Measurements from ENCODE around the gene ACAT1.
"Not testable (repeated sequence)": the region's sequence is repeated elsewhere in the genome, so short reads cannot be mapped to it uniquely, and the experiment has no call there.

The ACAT1 gene

GRCh38 chr11:108147150-108147549 lies 25.8 kb downstream of the ACAT1 start:
- no peak for DNase-seq (ENCODE audit: low read depth)

DNA sequence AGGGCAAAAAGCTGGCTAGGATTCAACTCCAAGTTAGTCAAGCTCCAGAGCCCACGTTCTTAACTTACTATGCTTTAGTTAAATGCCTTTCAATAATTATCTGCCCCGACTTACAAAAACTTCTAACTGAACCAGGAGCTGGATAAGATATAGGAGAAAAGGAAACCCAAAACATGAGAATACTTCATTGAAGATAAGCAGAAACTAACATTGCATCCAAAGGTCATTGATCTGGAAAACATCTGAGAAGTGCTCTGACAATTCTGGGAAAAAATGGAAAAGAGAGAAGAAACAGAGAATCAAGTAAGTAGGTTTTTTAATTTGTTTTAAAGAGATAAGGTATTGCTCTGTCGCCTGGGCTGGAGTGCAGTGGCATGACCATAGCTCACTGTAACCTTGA lies 27.2 kb downstream of the ACAT1 start:
- DNase-seq (ENCODE audit: low read depth): no peak

DNA sequence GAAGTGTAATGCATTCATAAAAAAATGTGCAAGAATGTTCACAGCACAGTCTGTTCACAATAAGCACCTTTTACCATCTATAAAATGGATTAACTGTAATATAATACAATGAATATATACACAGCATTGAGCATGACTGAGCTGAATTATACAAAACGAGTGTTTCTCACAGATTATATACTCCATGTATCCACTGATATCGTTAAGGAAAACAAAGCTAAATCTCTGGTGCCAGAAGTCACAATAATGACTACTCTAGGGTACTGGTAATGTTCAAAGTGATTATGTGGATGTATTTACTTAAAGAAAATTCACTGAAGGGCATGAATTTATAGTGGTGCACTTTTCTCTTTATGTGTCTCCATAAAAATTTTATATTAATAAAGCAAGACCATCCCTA lies 33.2 kb downstream of the ACAT1 start:
- DNase-seq (ENCODE audit: low read depth): no peak

DNA sequence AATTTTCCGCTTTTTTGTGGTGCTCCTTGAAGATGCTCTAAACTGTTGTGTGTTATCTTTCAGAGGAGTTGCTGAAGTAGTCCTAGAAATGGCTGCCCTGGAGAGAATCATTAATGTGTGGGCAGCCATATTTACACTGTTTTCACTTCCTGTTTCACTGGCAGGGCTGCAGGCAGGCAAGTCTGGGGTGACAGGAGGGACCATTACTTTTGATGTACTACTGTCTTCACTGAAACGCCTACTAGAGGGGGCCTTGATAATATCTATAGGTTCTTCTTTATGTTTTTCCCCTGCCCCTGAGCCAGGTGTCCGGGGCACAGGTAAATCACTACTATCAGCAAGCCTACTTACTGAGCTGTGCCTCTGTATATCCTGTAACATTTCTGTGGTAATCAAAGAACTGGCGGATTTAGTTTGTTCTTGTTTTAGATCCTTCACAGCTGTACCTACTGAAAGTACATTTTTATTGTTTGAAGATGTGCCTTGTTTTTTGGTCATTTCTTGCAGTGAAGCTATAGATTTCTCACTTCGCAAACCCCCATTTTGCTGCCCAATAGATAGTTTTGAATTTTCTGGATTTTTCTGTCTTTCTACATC lies 39.7 kb downstream of the ACAT1 start:
- DNase-seq (ENCODE audit: low read depth): no peak

GRCh38 chr11:108162878-108163277 lies 41.5 kb downstream of the ACAT1 start:
- not testable (repeated sequence) for DNase-seq (ENCODE audit: low read depth)

GRCh38 chr11:108167624-108168023 lies 46.3 kb downstream of the ACAT1 start:
- no peak for DNase-seq (ENCODE audit: low read depth)

DNA sequence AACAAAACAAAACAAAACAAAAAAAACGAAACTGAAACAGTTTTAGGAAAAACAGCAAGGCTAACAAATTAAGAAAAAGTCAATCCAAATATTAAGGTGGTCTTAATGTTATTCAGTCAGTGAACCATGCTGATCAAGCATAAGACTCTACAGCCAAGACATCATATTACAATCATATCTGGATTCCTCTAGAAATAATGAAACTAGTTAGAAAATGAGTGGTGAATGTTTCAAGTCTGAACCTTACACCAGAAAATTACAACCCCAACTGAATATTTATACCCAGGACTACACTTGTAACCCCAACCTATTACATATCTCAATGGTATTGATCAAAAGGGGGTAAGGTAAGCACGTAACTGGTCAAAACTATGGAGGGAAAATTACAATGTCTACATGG lies 48.8 kb downstream of the ACAT1 start:
- no peak for DNase-seq (ENCODE audit: low read depth)

DNA sequence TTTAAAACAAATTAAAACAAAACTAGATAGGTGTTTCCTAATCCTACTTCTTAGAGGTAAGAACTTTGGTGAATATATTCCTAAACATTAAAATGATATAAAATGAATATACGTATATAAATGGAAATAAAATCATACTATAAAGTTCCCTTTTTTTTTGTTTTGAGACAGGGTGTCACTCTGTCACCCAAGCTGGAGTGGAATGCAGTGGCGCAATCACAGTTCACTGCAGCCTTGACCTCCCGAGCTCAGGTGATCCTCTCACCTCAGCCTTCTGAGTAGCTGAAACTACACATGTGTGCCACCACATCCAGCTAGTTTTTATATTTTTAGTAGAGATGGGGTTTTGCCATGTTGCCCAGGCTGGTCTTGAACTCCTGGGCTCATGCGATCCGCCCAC lies 56.2 kb downstream of the ACAT1 start:
- DNase-seq (ENCODE audit: low read depth): no peak

GRCh38 chr11:108193725-108194124 lies 72.4 kb downstream of the ACAT1 start:
- DNase-seq (ENCODE audit: low read depth): no peak

DNA sequence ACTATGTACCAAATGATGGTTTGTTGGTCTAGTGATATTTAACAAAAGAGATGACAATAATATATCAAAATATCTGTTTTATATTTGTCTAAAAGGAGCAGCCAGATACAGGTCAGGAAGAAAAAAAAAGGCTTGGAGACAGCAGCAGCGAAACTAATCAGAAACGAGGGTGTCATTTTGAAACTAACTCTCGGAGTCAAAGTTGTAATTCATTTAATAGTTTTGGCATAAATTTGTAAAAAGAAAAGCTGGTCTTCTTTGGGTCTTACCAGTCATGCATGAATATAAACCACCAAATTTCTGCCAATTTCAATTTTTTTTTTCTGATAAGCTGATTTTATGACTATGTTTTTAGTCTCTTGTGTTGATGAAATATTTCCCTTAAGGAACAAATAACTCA lies 75.5 kb downstream of the ACAT1 start:
- DNase-seq (ENCODE audit: low read depth): no peak
